Common myeloid progenitor, CD34-positive (primary cell): ENCODE data around the gene ST6GALNAC3.
A peak's percentile ranks its signal among the peaks of the same experiment; 100 is the strongest.

ENCODE experiments used
- CTCF ChIA-PET: fragments of 350-600 bp; sonication (Branson Sonifier 250); formaldehyde crosslinking; loops from one replicate; lab custom pipeline; 2021; ENCODE audit warnings: antibody characterized with exemption; lab: Charles Lee
- POLR2A ChIA-PET: fragments of 350-600 bp; sonication (Branson Sonifier 250); formaldehyde crosslinking; loops from one replicate; lab custom pipeline; 2021; ENCODE audit warnings: antibody characterized with exemption; lab: Charles Lee
- DNase-seq, 3 donors: peaks; one replicate each; pipeline versions ENCODE4 v3.0.0 to v3.0.0-alpha.2; 2013
- H3K27ac ChIP-seq, 2 experiments: 1 replicate in 1 of 2; 2 replicates in 1 of 2; pipeline ENCODE4 v1.7.0; 2013; ENCODE audit warnings: inconsistent platforms in 2 of 2, low read length in 2 of 2, mild to moderate bottlenecking in 2 of 2, low read depth in 1 of 2, moderate library complexity in 1 of 2; ENCODE audit not compliant: severe bottlenecking in 2 of 2, insufficient read depth in 1 of 2, poor library complexity in 1 of 2
- H3K27me3 ChIP-seq, 5 experiments: replicated peaks in 2 of 5; 1 replicate in 3 of 5; 2 replicates in 2 of 5; pipeline versions ENCODE4 v1.6.1 to v1.7.0; 2013; ENCODE audit warnings: low read length in 4 of 5, mild to moderate bottlenecking in 2 of 5, moderate library complexity in 2 of 5, inconsistent platforms in 1 of 5; ENCODE audit not compliant: insufficient read depth in 5 of 5, control insufficient read depth in 4 of 5
- H3K36me3 ChIP-seq, 4 experiments: 1 replicate in 2 of 4; 2 replicates in 2 of 4; pipeline versions ENCODE4 v1.6.1 to v1.7.0; 2013; ENCODE audit warnings: low read length in 3 of 4, control low read depth in 1 of 4, mild to moderate bottlenecking in 1 of 4; ENCODE audit not compliant: control insufficient read depth in 4 of 4, insufficient read depth in 4 of 4
- H3K4me1 ChIP-seq, 4 experiments: 1 replicate in 3 of 4; 2 replicates in 1 of 4; pipeline versions ENCODE4 v1.6.1 to v1.7.1; 2013; ENCODE audit warnings: low read length in 3 of 4, mild to moderate bottlenecking in 3 of 4, control low read depth in 1 of 4, inconsistent platforms in 1 of 4, moderate library complexity in 1 of 4; ENCODE audit not compliant: control insufficient read depth in 4 of 4, insufficient read depth in 4 of 4; ENCODE audit errors: control extremely low read depth in 1 of 4
- H3K4me3 ChIP-seq, 7 experiments: 1 replicate in 4 of 7; 2 replicates in 3 of 7; pipeline versions ENCODE4 v1.5.1 to v1.7.0; 2013; ENCODE audit warnings: mild to moderate bottlenecking in 7 of 7, low read length in 6 of 7, moderate library complexity in 6 of 7, inconsistent platforms in 2 of 7, low read depth in 2 of 7, control low read depth in 1 of 7; ENCODE audit not compliant: insufficient read depth in 4 of 7, control insufficient read depth in 1 of 7; ENCODE audit errors: extremely low read depth in 1 of 7
- H3K9me3 ChIP-seq, 5 experiments: 1 replicate in 4 of 5; 2 replicates in 1 of 5; pipeline versions ENCODE4 v1.6.1 to v1.7.1; 2013; ENCODE audit warnings: low read length in 4 of 5, mild to moderate bottlenecking in 2 of 5, inconsistent platforms in 1 of 5, low read depth in 1 of 5, moderate library complexity in 1 of 5; ENCODE audit not compliant: control insufficient read depth in 4 of 5, insufficient read depth in 2 of 5; ENCODE audit errors: control extremely low read depth in 1 of 5
- WGBS: methylation state at CpG from one replicate; pipeline ENCODE4 v1.1.5; 2013; ENCODE audit not compliant: insufficient coverage; 5-methylcytosine and 5-hydroxymethylcytosine counted together

Gene ST6GALNAC3

GRCh38 chr1:76135835-76136234, 61.3 kb downstream of the ST6GALNAC3 start:
- Histone ChIP-seq H3K4me1 (no peaks in the 10 kb centered on the region), H3K27ac (no peak overlapping the region), H3K36me3 (no peaks in the 10 kb centered on the region), H3K27me3 (no peaks in the 10 kb centered on the region), H3K9me3 (peaks cover 0 to 2% (median 0%) of the 10 kb centered on the region in 5 experiments), H3K4me3 (no peak overlapping the region)
- POLR2A ChIA-PET, result no interaction called here
- 100% methylated on average over 2 of the region's 3 CpGs for WGBS
- CTCF ChIA-PET, result interaction anchor here (1.0 to 1.8 kb wide), 4 partner anchors 11 to 17 kb away, joined by 3 to 6 read pairs (median 4); no protein-coding TSS in a partner anchor
- no peak for DNase-seq

GRCh38 chr1:76136894-76137293, 62.3 kb downstream of the ST6GALNAC3 start:
- Histone ChIP-seq H3K27me3 (no peaks in the 10 kb centered on the region), H3K9me3 (peaks cover 0 to 2% (median 0%) of the 10 kb centered on the region in 5 experiments), H3K36me3 (no peaks in the 10 kb centered on the region), H3K27ac (no peak overlapping the region), H3K4me1 (no peaks in the 10 kb centered on the region), H3K4me3 (no peak overlapping the region)
- no CpG with 5 or more reads among the region's 3 CpGs for WGBS
- CTCF ChIA-PET, result interaction anchor here (1.0 to 1.7 kb wide), 2 partner anchors 12 to 16 kb away, joined by 4 to 6 read pairs; no protein-coding TSS in a partner anchor
- no peak for DNase-seq
- POLR2A ChIA-PET, result no interaction called here

GRCh38 chr1:76137746-76138145, 63.2 kb downstream of the ST6GALNAC3 start:
- Histone ChIP-seq H3K9me3 (peaks cover 0 to 2% (median 0%) of the 10 kb centered on the region in 5 experiments), H3K36me3 (no peaks in the 10 kb centered on the region), H3K27me3 (no peaks in the 10 kb centered on the region), H3K27ac (no peak overlapping the region), H3K4me3 (no peak overlapping the region), H3K4me1 (no peaks in the 10 kb centered on the region)
- ChIA-PET POLR2A (no interaction called here), CTCF (no interaction called here)
- WGBS, result no CpG with 5 or more reads among the region's 3 CpGs
- no peak for DNase-seq

GRCh38 chr1:76138217-76138616, 63.7 kb downstream of the ST6GALNAC3 start:
- ChIA-PET CTCF (no interaction called here), POLR2A (no interaction called here)
- Histone ChIP-seq H3K4me1 (no peaks in the 10 kb centered on the region), H3K27me3 (no peaks in the 10 kb centered on the region), H3K27ac (no peak overlapping the region), H3K9me3 (peaks cover 0 to under 1% (median 0%) of the 10 kb centered on the region in 5 experiments), H3K4me3 (no peak overlapping the region), H3K36me3 (no peaks in the 10 kb centered on the region)
- DNase-seq, result no peak
- 100% methylated on average over 1 of the region's 1 CpG for WGBS

GRCh38 chr1:76140227-76140626, 65.7 kb downstream of the ST6GALNAC3 start:
- peak in 2 of 3 donors; percentile 1 to 2 for DNase-seq
- no peak overlapping the region for H3K27ac ChIP-seq
- WGBS, result no CpG with 5 or more reads among the region's 1 CpG
- no peaks in the 10 kb centered on the region for H3K36me3 ChIP-seq
- H3K9me3 ChIP-seq, result no peaks in the 10 kb centered on the region
- no peak overlapping the region for H3K4me3 ChIP-seq
- no peaks in the 10 kb centered on the region for H3K27me3 ChIP-seq
- H3K4me1 ChIP-seq, result no peaks in the 10 kb centered on the region
- POLR2A ChIA-PET, result no interaction called here
- CTCF ChIA-PET, result interaction anchor here (0.6 to 1.7 kb wide), 2 partner anchors 13 to 1395 kb away, joined by 3 to 6 read pairs; no protein-coding TSS in a partner anchor

GRCh38 chr1:76141929-76142328, 67.4 kb downstream of the ST6GALNAC3 start:
- WGBS, result 100% methylated on average over 2 of the region's 2 CpGs
- ChIA-PET POLR2A (no interaction called here), CTCF (no interaction called here)

GRCh38 chr1:76142771-76143540, 68.4 kb downstream of the ST6GALNAC3 start:
- Histone ChIP-seq H3K27me3 (no peaks in the 10 kb centered on the region), H3K36me3 (no peaks in the 10 kb centered on the region), H3K9me3 (no peaks in the 10 kb centered on the region), H3K27ac (no peak overlapping the region), H3K4me1 (no peaks in the 10 kb centered on the region), H3K4me3 (no peak overlapping the region)
- WGBS, result 80% methylated on average over 4 of the region's 5 CpGs
- DNase-seq, result no peak
- POLR2A ChIA-PET, result no interaction called here
- CTCF ChIA-PET, result interaction anchor here (0.6 kb wide), 1 partner anchor 729 kb away, joined by 3 read pairs; no protein-coding TSS in a partner anchor

More at GRCh38 chr1:76141929-76142328, 67.4 kb downstream of the ST6GALNAC3 start:
- Histone ChIP-seq H3K36me3 (no peaks in the 10 kb centered on the region), H3K27me3 (no peaks in the 10 kb centered on the region), H3K9me3 (no peaks in the 10 kb centered on the region), H3K4me1 (no peaks in the 10 kb centered on the region), H3K4me3 (no peak overlapping the region), H3K27ac (no peak overlapping the region)
- no peak for DNase-seq
